Measurements from ENCODE around the gene PRR33.
"Not testable (repeated sequence)": the region's sequence is repeated elsewhere in the genome, so short reads cannot be mapped to it uniquely, and the experiment has no call there.

Gene PRR33

DNA sequence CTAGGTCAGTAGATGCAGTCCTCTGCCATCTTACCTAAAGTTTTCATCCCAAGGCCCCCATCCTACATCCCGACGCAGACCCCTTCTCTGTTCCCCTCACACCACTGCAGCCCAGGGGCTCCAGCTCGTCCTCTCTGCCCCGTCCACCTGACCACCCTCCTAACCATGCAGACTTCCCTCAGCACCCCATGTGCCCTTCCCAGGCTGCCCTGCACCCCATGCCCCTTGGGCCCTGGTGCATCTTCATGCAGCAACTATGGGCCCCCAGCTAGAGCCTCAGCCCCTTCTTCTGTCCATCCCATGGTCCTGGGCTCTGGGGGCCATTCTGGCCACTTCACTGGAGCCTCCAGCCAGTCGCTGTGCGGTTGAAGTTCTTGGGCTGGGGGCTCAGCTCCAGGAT, 2.9 kb downstream of the PRR33 start:
- no peak for DNase-seq (ENCODE audit: low spot score)

DNA sequence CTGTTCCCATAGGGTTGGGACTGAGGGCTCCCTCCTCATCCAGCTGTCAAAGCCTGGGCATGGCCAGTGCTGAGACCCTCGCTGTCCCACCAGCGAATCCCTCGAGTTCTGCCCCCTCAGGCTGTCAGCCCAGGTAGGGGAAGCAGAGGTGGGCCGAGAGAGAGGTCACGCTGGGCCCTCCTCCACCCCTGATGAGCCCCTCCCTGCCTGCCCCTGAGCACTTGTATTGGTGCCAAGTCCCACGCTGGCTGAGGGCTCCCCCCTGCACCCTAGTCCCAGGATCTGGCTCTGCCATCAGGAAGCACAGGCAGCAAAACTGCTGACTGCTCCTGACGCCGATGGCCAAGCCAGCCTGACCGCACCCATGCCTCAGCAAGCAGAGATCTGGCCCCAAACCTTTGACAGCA, 3.3 kb downstream of the PRR33 start:
- no peak for DNase-seq (ENCODE audit: low spot score)

DNA sequence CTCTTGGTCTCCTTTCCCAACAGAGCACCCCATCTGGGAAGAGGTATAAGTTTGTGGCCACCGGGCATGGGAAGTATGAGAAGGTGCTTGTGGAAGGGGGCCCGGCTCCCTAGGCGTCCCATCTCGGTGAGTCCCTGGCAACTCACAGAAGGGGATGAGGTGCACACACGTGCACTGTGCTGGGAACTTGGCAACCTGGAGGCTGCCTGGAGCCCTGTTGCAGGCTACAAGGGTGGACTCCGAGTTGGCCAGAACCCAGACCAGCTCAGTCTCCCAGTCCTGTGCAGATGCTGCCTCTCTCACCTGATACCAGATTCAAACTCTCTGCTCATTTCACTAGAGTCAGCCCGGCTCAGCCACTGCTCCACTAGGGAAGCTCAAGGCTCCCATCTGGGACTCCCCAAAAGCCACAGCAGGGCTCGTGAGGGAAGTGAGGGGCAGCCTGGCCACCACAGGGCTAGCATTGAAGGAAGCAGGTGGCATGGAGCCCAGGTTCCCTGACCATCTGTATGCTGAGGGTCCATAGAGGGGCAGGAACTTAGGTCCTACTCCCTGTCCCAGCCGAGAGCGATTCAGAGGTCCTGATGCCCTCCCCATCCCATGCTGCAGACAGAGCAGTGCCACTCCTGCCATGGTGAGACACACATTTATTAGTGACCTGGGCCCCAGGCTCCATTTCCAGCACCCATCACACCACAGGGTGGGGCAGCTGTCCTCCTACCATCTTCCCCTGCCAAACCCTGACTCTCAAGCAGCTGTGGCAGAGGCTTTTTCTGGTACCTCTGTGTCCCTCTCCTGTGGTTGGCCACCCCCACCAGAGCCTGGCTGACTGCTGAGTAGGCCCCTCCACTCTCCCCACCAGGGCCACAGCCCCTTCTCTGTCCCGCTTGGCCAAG, 4.0 kb downstream of the PRR33 start:
- no peak for DNase-seq (ENCODE audit: low spot score)

DNA sequence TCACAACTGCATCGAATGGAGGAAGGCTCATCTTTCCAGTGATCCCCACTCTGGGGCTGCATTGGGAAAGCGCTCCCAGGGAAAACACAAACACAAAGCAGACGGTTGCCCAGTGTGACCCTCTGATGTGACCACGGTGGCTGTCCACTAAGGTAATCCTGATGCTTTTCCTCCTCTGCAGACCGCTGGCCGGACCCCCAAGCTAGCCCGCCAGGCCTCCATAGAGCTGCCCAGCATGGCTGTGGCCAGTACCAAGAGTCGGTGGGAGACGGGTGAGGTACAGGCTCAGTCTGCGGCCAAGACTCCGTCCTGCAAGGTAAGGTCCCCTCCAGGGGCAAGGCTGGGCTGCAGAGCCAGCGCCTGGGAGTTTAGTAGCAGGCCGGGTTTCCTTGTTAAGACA, 5.1 kb downstream of the PRR33 start:
- DNase-seq (ENCODE audit: low spot score), result not testable (repeated sequence)

DNA sequence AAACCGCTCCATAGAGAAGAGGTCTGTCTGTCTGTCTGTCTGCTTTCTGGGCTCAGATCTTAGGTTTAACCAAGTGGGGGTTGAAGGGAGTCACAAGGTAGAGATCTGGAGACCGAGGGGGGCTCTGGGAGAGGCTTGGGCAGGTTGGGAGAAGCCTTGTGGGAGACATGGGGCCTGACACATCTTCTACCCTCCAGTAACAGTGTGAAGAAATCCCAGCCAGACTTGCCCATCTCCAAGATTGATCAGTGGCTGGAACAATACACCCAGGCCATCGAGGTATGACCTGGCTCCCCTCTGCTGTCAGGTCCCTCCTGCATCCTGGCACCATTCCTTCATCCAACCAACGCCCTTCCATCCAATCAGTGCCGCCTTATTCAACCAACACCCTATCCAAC, 7.4 kb downstream of the PRR33 start:
- no peak for DNase-seq (ENCODE audit: low spot score)

DNA sequence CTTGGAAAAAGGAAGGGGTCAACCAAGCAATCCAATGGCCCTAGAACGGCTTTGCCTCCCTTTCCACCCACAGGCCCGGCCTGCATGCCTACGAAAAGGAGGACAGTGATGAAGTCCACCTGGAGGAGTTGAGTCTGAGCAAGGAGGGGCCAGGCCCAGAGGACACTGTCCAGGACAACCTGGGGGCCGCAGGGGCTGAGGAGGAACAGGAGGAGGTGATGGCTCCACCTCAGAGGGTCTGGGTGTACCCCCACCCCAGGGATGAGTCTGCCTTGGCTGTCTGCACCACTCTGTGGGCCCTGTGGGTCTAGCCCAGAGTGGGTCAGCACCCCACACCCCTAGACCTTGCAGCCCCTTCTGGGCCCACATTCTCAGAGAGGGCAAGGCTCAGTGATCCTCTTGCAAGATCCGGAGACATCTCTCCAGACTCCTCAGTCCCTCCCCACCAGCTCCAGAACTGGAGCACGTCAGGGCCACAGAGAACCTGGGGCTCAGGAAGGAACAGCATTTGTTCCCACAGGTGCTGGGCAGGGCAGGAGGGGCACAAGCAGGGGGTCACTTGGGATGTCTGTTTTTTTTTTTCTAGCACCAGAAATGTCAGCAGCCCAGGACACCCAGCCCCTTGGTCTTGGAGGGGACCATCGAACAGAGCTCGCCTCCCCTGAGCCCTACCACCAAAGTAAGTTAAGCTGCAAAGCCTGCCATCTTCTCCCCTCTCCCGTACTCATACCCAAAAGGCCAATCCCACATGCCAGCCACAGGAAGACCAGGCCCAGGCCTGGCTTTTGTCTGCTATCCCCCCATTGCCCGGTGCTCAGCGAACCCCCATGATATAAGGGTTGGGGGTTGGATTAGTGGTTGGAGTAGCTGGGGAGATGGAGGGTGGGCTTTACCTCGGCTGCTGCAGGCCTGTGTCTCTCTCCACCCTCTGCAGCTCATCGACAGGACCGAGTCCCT, 8.1 kb downstream of the PRR33 start:
- no peak for DNase-seq (ENCODE audit: low spot score)

DNA sequence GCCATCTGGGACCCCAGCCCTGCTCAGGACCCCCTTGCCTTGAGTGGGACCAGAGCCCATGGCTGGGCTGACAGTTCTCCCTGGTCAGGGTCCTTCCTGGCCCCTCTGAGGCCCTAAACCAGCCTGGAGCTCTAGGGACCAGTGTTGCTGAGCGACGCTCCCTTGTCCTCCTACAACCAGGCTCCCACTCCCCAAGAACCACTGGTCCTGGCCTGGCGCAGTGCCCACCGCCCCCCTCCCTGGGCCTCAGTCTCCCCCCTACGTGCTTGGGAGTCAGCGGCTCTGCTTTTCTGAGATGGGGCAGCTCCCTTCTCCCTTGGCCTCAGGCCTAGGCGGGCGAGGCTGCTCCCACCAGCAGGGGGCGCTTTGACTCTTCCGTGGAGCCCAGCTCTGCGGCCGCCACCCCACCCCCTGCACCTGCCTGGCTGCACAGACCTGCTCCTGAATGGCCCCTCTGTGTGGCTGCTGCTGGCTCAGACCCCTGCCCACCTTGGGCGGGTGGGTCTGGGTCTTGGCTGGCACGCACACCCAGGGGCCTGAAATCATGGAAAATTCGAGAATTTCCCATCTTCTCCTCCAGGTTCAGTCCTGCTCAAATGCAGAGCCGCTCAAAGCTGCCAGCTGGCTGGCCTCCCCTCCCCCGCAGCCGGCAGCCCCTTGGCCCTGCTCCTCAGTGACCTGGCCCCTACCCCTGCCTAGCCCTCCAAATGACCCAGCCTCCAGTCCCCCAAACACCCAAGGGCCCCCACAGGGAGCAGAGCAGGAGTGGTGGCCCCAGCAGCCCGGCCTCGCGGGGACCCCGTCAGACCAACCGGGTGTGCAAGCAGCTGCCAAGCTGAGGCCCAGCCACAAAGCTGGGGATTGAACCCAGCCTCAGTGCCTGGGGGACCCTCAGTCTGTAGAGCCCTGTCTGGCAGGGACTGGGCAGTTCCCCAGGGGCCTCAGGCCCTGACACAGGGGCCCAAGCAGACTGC, 9.1 kb downstream of the PRR33 start:
- no peak for DNase-seq (ENCODE audit: low spot score)

DNA sequence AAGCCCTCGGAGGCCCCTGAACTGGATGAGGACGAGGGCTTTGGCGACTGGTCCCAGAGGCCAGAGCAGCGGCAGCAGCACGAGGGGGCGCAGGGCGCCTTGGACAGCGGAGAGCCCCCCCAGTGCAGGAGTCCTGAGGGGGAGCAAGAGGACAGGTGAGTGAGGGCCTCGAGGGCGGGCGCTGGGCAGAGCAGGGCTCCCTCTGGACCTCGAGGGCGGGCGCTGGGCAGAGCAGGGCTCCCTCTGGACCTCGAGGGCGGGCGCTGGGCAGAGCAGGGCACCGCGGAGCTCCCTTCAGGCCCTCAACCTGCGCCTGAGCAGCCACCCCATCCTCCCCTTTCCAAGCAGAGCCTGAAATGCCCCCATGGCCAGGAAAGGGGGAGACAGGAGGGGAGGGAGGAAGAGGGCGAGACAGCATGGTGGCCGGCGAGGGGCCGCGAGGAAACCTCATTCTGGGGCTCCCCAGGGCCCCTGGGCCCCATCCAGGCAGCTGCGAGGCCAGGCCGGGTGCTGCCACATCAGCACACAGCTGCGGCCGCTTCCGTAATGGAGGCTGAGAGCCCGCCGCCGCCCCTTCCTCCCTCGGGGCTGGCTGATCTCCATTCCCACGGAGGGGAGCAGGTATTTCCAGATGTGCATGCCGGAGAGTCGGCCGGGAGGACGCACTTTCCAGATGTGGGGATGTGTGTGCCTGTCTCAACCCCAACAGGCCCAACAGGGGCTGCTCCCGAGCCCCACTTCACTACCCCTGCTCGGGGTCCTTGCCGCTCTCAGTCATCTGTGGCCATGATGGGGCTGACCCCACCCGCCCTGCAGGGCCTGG, 10.0 kb downstream of the PRR33 start:
- DNase-seq (ENCODE audit: low spot score), result no peak

DNA sequence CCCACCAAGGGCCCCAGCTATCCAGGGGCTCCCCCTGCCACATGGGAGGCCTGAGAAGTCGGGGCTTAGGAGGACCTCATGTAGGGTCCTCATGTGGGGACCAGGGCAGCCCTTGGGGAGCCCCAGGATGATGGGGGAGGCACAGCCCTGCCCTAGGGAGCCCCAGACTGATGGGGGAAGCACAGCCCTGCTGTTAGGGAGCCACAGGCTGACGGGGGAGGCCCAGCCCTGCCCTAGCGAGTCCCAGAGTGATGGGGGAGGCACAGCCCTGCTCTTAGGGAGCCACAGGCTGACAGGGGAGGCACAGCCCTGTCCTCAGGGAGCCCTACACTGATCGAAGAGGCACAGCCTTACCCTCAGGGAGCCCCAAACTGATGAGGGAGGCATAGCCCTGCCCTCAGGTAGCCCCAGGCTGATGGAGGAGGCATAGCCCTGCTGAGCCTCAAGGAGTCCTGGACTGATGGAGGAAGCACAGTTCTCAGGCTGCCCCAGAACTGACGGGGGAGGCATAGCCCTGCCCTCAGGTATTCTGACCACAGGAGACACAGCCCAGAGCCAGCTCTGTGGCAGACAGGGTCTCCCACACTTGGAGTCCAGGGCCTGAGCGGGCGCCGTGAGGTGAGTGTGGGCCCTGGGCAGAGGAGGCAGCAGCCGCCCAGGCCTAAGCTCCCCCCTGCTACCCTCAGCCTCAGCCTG, 10.8 kb downstream of the PRR33 start:
- no peak for DNase-seq (ENCODE audit: low spot score)

DNA sequence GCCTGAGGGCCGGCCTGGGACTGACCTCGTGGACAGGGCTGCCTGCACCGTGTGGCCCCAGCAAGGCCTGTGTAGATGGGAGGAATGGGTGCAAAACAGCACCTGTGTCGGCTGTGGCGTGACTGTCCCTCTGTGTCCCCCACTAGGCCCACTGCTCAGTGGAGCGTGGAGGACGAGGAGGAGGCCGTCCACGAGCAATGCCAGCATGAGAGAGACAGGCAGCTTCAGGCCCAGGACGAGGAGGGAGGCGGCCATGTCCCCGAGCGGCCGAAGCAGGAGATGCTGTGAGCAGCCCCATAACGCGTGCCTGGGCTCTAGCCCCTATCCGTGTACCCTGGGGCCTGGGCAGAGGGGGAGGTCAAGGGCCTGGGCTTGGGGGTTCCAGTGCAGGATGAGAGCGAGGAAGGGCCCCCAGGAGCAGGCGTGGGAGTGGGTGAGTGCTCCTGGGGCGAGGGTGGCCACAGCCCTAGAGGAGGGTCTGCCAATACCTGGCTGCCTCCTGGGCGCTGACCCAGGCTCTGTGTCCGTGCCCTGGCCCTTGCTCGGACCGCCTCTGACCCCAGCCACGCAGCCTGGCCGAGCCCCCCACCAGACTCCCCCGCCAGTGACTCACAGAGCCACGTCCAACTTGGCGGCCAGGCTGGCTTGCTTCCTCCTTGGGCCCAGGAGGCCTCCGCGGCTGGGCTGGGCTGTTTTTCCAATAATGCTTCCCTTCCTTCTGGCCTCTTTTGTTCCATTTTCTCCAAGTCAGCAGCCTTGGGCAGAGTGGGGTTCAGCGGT, 11.6 kb downstream of the PRR33 start:
- no peak for DNase-seq (ENCODE audit: low spot score)

DNA sequence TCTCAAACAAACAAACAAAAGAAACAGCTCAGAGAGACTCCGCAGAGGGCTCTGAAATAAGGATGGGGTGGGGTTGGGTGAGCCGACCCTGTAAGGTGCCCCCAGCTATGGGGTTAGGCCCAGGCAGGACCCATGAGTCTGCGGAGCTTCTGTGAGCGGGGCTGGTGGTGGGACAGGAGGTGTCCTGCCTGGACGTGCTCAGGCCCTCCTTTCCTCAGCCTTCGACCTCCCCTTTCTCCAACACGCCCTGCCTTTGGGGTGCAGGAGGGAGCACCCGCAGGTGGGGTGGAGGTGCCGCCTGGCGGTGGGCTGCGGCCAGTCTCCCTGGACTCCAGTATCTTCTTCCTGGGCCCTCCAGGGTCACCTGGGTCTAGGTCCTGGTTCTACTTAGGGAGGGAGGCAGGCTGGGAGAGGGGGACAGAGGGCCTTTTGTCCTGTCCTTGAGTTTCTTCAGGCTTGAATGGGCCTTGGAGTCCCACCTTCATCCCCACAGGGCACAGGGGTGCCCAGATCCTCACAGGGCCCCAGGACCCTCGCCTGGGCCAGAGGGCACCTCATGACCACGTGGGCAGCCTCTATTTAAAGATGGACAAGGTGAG, 12.3 kb downstream of the PRR33 start:
- no peak for DNase-seq (ENCODE audit: low spot score)

DNA sequence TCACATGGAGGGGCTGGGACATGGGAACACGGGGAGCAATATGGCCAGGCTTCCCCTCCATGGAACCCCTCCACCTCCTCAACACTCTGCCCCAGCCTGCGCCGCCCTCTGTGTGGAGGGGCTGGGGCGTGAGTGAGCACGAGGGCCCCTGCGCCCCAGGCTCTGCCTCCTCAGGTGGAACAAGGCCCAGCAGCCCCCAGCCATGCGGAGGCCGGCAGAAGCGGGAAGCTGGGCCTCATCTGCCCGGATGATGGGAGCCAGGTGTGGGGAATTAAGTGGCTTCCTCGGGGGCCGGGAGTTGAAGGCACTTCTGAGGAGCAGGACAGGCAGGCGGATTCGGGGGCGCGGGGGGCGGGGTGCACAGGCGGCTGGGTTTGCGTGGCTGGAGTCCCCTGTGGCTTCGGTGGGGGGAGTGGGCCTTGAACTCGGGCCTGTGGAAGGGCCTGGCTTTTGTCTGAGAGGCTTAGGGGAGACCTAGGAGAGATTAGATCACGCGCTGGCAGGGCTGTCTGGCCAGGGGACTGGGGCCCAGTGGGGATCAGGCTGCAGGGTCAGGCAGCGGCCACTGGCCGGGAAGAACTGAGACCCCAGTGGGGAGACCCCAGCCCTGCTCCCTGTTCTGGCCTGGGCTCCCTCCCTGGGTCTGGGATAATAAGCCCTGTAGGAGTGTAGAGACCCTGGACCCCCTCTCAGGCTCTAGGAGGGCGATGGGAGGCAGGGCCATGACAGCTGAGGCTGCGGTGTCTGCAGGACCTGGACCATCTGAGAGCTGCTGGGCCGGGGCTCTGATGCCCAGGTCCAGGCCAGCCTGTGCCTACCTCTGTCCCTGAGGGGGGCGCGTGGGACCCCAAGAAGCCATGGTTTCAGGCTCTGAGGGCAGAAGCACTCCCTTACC, 13.3 kb downstream of the PRR33 start:
- no peak for DNase-seq (ENCODE audit: low spot score)

DNA sequence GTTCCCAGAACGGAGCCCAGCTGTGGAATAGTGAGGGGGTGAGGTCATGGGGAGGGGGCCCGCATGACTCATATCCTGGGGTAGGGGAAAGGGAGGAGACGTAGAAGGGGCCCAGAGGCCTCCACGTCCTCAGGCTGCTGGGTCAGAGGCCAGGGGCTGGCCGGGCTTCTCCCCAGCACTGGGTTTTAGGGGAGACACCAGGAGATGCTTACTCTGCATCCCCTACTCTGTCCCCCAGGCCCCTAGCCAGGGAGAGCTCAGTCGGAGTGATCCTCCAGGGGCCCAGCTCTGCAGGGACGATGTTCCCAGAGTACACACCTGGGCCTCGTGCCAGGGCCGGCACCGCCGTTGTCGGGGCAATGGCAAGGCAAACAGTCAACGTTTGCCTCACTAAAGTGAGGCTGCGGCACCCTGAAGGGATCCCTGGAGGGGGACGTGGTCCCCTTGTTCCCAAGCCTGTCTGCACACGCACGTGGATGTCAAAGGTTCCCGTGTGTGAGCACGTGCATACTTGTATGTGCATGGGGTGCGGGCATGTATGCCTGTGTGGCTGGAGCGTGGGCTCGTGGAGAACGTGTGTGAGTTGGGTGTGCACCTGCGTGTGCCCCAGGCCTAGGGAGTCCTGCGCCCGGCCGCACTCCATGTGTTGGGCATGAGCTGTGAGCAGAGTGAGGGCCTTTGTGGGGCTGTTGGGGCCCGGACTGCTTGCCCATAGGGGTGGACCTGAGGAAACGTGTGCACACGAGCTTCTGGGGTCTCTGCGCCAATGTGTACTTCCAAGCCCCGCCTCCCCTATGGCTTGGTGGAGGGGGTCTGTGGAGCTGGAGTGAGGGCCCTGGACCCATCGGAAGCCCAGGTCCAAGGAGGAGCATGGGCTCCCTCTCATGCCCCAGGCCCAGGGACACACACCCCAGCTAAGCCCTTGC, 14.2 kb downstream of the PRR33 start:
- no peak for DNase-seq (ENCODE audit: low spot score)

DNA sequence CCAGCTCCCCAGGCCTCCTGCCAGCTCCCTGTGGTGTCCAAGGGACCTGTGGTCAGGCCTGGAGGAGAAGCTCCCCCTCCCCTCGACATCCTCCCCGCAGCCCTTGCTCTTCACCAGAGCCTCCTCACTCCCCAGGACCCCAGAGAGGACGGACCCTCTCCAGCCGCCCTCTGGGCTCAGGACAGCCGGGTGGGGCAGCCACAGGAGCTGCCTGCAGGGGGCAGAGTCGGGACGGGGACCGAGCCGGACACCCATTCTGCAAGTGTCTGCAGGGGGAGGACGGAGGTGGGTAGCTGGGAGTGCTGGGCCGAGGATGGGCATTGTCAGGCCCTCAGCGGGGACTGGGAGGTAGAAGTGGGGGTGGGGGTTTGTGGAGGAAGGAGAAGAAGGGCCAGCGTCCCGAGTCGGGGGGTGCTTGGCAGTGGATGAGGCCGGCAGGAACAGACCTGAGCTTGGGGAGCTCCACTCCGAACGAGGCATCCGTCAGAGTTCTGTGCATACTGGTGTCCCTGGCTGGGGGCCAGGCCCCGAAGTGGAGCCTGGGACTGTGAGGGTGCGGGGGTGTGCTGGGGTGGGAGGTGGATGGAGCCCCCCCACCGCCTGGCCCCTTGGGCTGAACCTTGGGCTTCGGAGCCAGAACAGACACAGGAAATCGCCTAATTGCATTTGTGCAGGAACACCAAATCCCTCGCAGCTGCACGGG, 15.2 kb downstream of the PRR33 start:
- DNase-seq (ENCODE audit: low spot score), result no peak

DNA sequence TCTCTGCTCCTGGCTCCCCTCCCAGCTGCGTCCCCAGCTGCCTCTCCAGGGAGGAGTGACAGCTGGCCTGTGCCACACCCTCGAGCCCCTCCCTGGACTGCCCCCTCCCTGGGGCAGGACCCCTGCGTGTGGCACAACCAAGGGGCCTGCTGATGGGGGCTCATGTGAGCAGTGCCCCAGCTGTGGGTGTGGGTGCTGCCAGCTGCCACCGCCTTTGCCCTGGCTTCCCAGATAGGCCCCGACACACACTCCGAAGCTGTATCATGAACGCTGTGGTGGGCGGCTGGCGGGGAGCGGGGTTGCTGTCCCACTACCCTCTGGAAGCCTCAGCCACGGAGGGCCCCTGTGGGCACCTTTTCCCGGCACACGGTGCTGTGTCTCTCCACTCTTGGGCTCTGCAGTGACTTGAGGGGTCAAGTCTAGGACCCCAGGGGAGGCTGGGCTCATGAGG, 15.8 kb downstream of the PRR33 start:
- not testable (repeated sequence) for DNase-seq (ENCODE audit: low spot score)
